Stimulated activated CD8-positive, alpha-beta memory T cell treated with anti-CD3 and anti-CD28 coated beads, Interleukin-7, amount 100 ng/mL, for 1 hour (primary cell): Measurements from ENCODE around the gene ICAM5.

Experiments used
- DNase-seq, 2 donors: peaks; one replicate each; pipeline ENCODE4 v3.0.0-alpha.2; 2020; ENCODE audit warnings: low read depth in 2 of 2

The ICAM5 gene

GRCh38 chr19:10344780-10345179 lies 55.0 kb downstream of the ICAM5 start:
- DNase-seq = no peak
